Eye (tissue), 1 donor: ENCODE measurements around the gene PRUNE2.

ENCODE experiments used
- DNase-seq: peaks from one replicate; pipeline ENCODE4 v3.0.0-alpha.2; 2015

PRUNE2 gene

GRCh38 chr9:76897804-76898525 lies 7.9 kb downstream of the PRUNE2 start:
- DNase-seq, result no peak

- DNase-seq, result no peak
Measured at GRCh38 chr9:76896035-76896434, 9.9 kb downstream of the PRUNE2 start.

GRCh38 chr9:76895186-76895585 lies 10.7 kb downstream of the PRUNE2 start:
- no peak for DNase-seq

GRCh38 chr9:76894198-76894597 lies 11.7 kb downstream of the PRUNE2 start:
- no peak for DNase-seq

GRCh38 chr9:76893395-76893932 lies 12.4 kb downstream of the PRUNE2 start:
- DNase-seq, result peak; percentile 33

- no peak for DNase-seq
Measured at GRCh38 chr9:76891874-76892273, 14.0 kb downstream of the PRUNE2 start.

GRCh38 chr9:76891279-76891678 lies 14.6 kb downstream of the PRUNE2 start:
- DNase-seq, result no peak

GRCh38 chr9:76887951-76888350 lies 18.0 kb downstream of the PRUNE2 start:
- DNase-seq, result peak; percentile 54

- DNase-seq, result no peak
Measured at GRCh38 chr9:76887003-76887821, 18.7 kb downstream of the PRUNE2 start.

- no peak for DNase-seq
Measured at GRCh38 chr9:76886318-76886717, 19.6 kb downstream of the PRUNE2 start.

GRCh38 chr9:76884823-76885222 lies 21.1 kb downstream of the PRUNE2 start:
- DNase-seq, result no peak

- no peak for DNase-seq
Measured at GRCh38 chr9:76883341-76883855, 22.5 kb downstream of the PRUNE2 start.

- no peak for DNase-seq
Measured at GRCh38 chr9:76882686-76883085, 23.2 kb downstream of the PRUNE2 start.

- DNase-seq, result no peak
Measured at GRCh38 chr9:76880210-76880609, 25.7 kb downstream of the PRUNE2 start.

GRCh38 chr9:76878933-76879332 lies 27.0 kb downstream of the PRUNE2 start:
- no peak for DNase-seq

GRCh38 chr9:76877961-76878360 lies 28.0 kb downstream of the PRUNE2 start:
- DNase-seq, result no peak

- no peak for DNase-seq
Measured at GRCh38 chr9:76876098-76876497, 29.8 kb downstream of the PRUNE2 start.

- DNase-seq, result no peak
Measured at GRCh38 chr9:76873821-76874220, 32.1 kb downstream of the PRUNE2 start.

GRCh38 chr9:76873056-76873792 lies 32.7 kb downstream of the PRUNE2 start:
- peak; percentile 76 for DNase-seq

- DNase-seq, result peak; percentile 72
Measured at GRCh38 chr9:76868897-76869296, 37.0 kb downstream of the PRUNE2 start.

GRCh38 chr9:76866689-76867088 lies 39.2 kb downstream of the PRUNE2 start:
- peak; percentile 30 for DNase-seq

GRCh38 chr9:76863832-76864231 lies 42.1 kb downstream of the PRUNE2 start:
- DNase-seq, result no peak

GRCh38 chr9:76859860-76860259 lies 46.1 kb downstream of the PRUNE2 start:
- no peak for DNase-seq
